AG04450 (cell line): ENCODE data around the gene TOM1. TPM values are rescaled to one million over a fixed set of nuclear protein-coding genes. Genes with fewer than 3 reads are reported as not detected.

Source experiments
- CTCF ChIA-PET: fragments of 300-600, 350-600 bp; formaldehyde crosslinking; extraction: SDS; loops from one replicate; lab custom pipeline; 2022; ENCODE audit warnings: antibody characterized with exemption, inconsistent platforms; lab: Charles Lee
- POLR2A ChIA-PET: fragments of 350-600 bp; formaldehyde crosslinking; extraction: SDS; loops from one replicate; lab custom pipeline; 2021; ENCODE audit warnings: antibody characterized with exemption, inconsistent platforms; lab: Yijun Ruan, JAX
- DNase-seq: peaks from one replicate; pipeline ENCODE4 v3.0.0-alpha.2; 2011; ENCODE audit warnings: low read depth, low spot score
- H3K27ac ChIP-seq: one replicate; pipeline ENCODE4 v1.5.1; 2012; ENCODE audit warnings: low read depth, low read length, control low read depth
- H3K27me3 ChIP-seq: one replicate; pipeline ENCODE4 v1.6.0; 2012; ENCODE audit warnings: low read length; ENCODE audit not compliant: control insufficient read depth, insufficient read depth
- H3K4me3 ChIP-seq: 2 replicates; pipeline ENCODE4 v1.5.1; 2011; ENCODE audit warnings: mild to moderate bottlenecking, low read depth, low read length, control low read depth
- H3K9me3 ChIP-seq: 2 replicates; pipeline ENCODE4 v1.5.1; 2012; ENCODE audit warnings: low read length; ENCODE audit not compliant: control insufficient read depth, insufficient read depth
- polyA plus RNA-seq: library from polyadenylated mRNA; depleted of rRNA; stranded (reverse); fragments of >200 nt; gene quantifications from 2 replicates; pipeline ENCODE4 v1.2.3, GENCODE V29; 2011
- TF ChIP-seq, protein P1 (sequence below): IDR thresholded peaks from 2 replicates; pipeline ENCODE4 v1.5.1; 2011; ENCODE audit warnings: low read depth, low read length, control low read depth, inconsistent platforms

Gene TOM1
- polyA plus RNA-seq, 1 experiment = 40.0 TPM

- DNase-seq = no peak
- POLR2A ChIA-PET = no interaction called here
- Histone ChIP-seq H3K9me3 (no peaks in the 10 kb centered on the region; the same call in 1 of the 2 replicates), H3K27ac (no peak overlapping the region), H3K27me3 (no peaks in the 10 kb centered on the region), H3K4me3 (no peak overlapping the region)
- TF ChIP-seq, protein P1, sequence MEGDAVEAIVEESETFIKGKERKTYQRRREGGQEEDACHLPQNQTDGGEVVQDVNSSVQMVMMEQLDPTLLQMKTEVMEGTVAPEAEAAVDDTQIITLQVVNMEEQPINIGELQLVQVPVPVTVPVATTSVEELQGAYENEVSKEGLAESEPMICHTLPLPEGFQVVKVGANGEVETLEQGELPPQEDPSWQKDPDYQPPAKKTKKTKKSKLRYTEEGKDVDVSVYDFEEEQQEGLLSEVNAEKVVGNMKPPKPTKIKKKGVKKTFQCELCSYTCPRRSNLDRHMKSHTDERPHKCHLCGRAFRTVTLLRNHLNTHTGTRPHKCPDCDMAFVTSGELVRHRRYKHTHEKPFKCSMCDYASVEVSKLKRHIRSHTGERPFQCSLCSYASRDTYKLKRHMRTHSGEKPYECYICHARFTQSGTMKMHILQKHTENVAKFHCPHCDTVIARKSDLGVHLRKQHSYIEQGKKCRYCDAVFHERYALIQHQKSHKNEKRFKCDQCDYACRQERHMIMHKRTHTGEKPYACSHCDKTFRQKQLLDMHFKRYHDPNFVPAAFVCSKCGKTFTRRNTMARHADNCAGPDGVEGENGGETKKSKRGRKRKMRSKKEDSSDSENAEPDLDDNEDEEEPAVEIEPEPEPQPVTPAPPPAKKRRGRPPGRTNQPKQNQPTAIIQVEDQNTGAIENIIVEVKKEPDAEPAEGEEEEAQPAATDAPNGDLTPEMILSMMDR = no peak
- CTCF ChIA-PET = no interaction called here
These were observed 23.2 kb downstream of the TOM1 start for GRCh38 chr22:35322893-35323292.

DNA sequence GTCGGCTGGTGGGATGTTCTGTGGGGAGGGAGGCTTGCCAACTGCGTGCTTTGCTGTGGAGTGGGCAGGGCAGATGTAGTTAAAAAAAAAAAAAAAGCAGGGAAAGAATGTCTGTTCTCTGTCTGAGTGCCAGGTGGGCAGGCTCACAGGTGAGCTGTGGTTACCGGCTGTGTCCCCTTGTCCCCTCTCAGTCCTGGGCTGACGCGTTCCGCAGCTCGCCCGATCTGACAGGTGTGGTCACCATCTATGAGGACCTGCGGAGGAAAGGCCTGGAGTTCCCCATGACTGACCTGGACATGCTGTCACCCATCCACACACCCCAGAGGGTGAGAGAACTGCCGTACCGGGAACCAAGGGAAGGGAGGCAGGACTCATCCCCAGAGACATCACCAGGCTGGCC lies 23.6 kb downstream of the TOM1 start:
- Histone ChIP-seq H3K4me3 (no peak overlapping the region), H3K27me3 (no peaks in the 10 kb centered on the region), H3K9me3 (no peaks in the 10 kb centered on the region; the same call in 1 of the 2 replicates), H3K27ac (no peak overlapping the region)
- ChIA-PET POLR2A (no interaction called here), CTCF (no interaction called here)
- TF ChIP-seq, protein P1 = no peak
- no peak for DNase-seq

GRCh38 chr22:35324067-35324466 lies 24.4 kb downstream of the TOM1 start:
- no peak for DNase-seq
- CTCF ChIA-PET = no interaction called here
- Histone ChIP-seq H3K9me3 (no peaks in the 10 kb centered on the region), H3K27ac (no peak overlapping the region), H3K27me3 (no peaks in the 10 kb centered on the region), H3K4me3 (no peak overlapping the region)
- TF ChIP-seq, protein P1 = no peak
- POLR2A ChIA-PET = no interaction called here

GRCh38 chr22:35324762-35325161 lies 25.1 kb downstream of the TOM1 start:
- POLR2A ChIA-PET = no interaction called here
- TF ChIP-seq, protein P1 = no peak
- Histone ChIP-seq H3K9me3 (peaks cover 3% of the 10 kb centered on the region; the same call in 1 of the 2 replicates), H3K27ac (no peak overlapping the region), H3K4me3 (no peak overlapping the region), H3K27me3 (no peaks in the 10 kb centered on the region)
- no peak for DNase-seq
- CTCF ChIA-PET = no interaction called here

GRCh38 chr22:35325209-35325608 lies 25.5 kb downstream of the TOM1 start:
- TF ChIP-seq, protein P1 = no peak
- DNase-seq = no peak
- ChIA-PET CTCF (no interaction called here), POLR2A (no interaction called here)
- H3K9me3 ChIP-seq = peaks cover 6% of the 10 kb centered on the region; the same call in 1 of the 2 replicates
- H3K27me3 ChIP-seq = no peaks in the 10 kb centered on the region
- no peak overlapping the region for H3K4me3 ChIP-seq
- no peak overlapping the region for H3K27ac ChIP-seq
